CMK (cell line): ENCODE measurements around the gene AGA.
A peak's percentile ranks its signal among the peaks of the same experiment; 100 is the strongest.

ENCODE experiments used
- DNase-seq: peaks from one replicate; pipeline ENCODE4 v3.0.0-alpha.2; 2010; ENCODE audit warnings: low read depth

The AGA gene

GRCh38 chr4:177447417-177448004, 5.3 kb upstream of the AGA start:
- no peak for DNase-seq

- no peak for DNase-seq
Measured at GRCh38 chr4:177446586-177446985, 4.3 kb upstream of the AGA start.

GRCh38 chr4:177444911-177445736, 2.9 kb upstream of the AGA start:
- no peak for DNase-seq

- peak; percentile 52 for DNase-seq
Measured at GRCh38 chr4:177441061-177441802, 1.0 kb downstream of the AGA start.

- DNase-seq = no peak
Measured at GRCh38 chr4:177436456-177436855, 5.8 kb downstream of the AGA start.

- DNase-seq = no peak
Measured at GRCh38 chr4:177434667-177435066, 7.6 kb downstream of the AGA start.

GRCh38 chr4:177427192-177427591, 15.0 kb downstream of the AGA start:
- DNase-seq = no peak

GRCh38 chr4:177419434-177419833, 22.8 kb downstream of the AGA start:
- DNase-seq = no peak

GRCh38 chr4:177413656-177414055, 28.6 kb downstream of the AGA start:
- DNase-seq = no peak

- DNase-seq = no peak
Measured at GRCh38 chr4:177413076-177413475, 29.2 kb downstream of the AGA start.

GRCh38 chr4:177411996-177412395, 30.2 kb downstream of the AGA start:
- no peak for DNase-seq

GRCh38 chr4:177410566-177410965, 31.7 kb downstream of the AGA start:
- DNase-seq = no peak

GRCh38 chr4:177408023-177408422, 34.2 kb downstream of the AGA start:
- DNase-seq = no peak

- no peak for DNase-seq
Measured at GRCh38 chr4:177405508-177405907, 36.7 kb downstream of the AGA start.

GRCh38 chr4:177404986-177405385, 37.3 kb downstream of the AGA start:
- no peak for DNase-seq

- no peak for DNase-seq
Measured at GRCh38 chr4:177404342-177404741, 37.9 kb downstream of the AGA start.

- DNase-seq = no peak
Measured at GRCh38 chr4:177403746-177404145, 38.5 kb downstream of the AGA start.

GRCh38 chr4:177401658-177402273, 40.5 kb downstream of the AGA start:
- no peak for DNase-seq

- DNase-seq = no peak
Measured at GRCh38 chr4:177400030-177400429, 42.2 kb downstream of the AGA start.

- DNase-seq = no peak
Measured at GRCh38 chr4:177396352-177396751, 45.9 kb downstream of the AGA start.

GRCh38 chr4:177393236-177393635, 49.0 kb downstream of the AGA start:
- no peak for DNase-seq

GRCh38 chr4:177391953-177392352, 50.3 kb downstream of the AGA start:
- DNase-seq = no peak

GRCh38 chr4:177391287-177391686, 51.0 kb downstream of the AGA start:
- DNase-seq = no peak
